OCI-LY3 (cell line): Measurements from ENCODE around the gene FRMD4A.

ENCODE experiments used
- EZH2phosphoT487 ChIP-seq: fragments of 200-600 bp; shearing (Covaris generic); IDR thresholded peaks from 2 replicates; pipeline ENCODE4 v1.6.1; 2018; ENCODE audit warnings: antibody characterized with exemption, mixed run types, low read depth
- TF ChIP-seq, protein P1 (sequence below): fragments of 200-600, 300-600 bp; sonication (generic); IDR thresholded peaks from 2 replicates; pipeline ENCODE4 v1.5.1; 2014; ENCODE audit warnings: antibody characterized with exemption, low read length, low read depth

DNA sequence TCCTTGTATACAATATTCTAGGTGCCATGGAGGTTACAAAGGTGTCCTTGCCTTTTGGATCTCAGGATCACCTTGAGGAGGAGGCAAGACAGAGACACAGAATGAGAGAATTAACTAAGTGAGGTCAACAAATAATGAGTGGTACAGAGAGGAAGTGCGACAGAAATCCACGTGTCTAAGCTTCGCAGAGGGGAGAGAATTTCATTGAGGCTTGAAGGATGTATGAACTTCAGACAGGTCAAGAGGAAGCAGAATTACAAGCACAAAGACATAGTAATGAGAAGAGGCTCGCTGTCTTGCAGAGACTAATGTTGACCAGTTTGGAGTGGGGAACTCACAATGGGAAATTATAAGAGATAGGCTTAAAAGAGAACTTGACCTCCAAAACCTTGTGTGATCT lies 308.7 kb downstream of the FRMD4A start:
- TF ChIP-seq, protein P1, sequence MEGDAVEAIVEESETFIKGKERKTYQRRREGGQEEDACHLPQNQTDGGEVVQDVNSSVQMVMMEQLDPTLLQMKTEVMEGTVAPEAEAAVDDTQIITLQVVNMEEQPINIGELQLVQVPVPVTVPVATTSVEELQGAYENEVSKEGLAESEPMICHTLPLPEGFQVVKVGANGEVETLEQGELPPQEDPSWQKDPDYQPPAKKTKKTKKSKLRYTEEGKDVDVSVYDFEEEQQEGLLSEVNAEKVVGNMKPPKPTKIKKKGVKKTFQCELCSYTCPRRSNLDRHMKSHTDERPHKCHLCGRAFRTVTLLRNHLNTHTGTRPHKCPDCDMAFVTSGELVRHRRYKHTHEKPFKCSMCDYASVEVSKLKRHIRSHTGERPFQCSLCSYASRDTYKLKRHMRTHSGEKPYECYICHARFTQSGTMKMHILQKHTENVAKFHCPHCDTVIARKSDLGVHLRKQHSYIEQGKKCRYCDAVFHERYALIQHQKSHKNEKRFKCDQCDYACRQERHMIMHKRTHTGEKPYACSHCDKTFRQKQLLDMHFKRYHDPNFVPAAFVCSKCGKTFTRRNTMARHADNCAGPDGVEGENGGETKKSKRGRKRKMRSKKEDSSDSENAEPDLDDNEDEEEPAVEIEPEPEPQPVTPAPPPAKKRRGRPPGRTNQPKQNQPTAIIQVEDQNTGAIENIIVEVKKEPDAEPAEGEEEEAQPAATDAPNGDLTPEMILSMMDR: no peak
- TF ChIP-seq EZH2phosphoT487: no peak
